ENCODE results near the gene NKX3-2.

DNA sequence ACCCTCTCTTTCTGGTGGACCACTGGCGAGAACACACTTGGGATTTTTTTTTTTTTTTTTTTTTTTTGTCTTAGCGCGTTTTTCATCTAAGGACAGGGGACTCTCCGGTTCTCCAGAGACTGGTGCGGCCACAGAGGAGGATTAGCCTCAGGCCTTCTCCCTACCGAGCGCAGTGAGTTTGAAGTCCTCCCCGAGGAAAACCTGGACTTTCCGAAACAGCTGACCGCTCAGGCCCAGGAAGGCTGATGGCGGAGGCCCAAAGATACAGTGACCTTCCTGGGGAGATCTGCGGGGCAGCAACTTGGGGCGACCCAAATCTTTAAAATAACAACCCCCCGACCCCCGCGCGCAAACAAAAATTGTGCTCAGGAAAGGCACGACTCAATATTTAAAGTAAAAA, 9.2 kb downstream of the NKX3-2 start:
- TF ChIP-seq EZH2 (IDR thresholded peaks at IDR 0.05), result no peak
- TF ChIP-seq, protein P1, sequence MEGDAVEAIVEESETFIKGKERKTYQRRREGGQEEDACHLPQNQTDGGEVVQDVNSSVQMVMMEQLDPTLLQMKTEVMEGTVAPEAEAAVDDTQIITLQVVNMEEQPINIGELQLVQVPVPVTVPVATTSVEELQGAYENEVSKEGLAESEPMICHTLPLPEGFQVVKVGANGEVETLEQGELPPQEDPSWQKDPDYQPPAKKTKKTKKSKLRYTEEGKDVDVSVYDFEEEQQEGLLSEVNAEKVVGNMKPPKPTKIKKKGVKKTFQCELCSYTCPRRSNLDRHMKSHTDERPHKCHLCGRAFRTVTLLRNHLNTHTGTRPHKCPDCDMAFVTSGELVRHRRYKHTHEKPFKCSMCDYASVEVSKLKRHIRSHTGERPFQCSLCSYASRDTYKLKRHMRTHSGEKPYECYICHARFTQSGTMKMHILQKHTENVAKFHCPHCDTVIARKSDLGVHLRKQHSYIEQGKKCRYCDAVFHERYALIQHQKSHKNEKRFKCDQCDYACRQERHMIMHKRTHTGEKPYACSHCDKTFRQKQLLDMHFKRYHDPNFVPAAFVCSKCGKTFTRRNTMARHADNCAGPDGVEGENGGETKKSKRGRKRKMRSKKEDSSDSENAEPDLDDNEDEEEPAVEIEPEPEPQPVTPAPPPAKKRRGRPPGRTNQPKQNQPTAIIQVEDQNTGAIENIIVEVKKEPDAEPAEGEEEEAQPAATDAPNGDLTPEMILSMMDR (IDR thresholded peaks at IDR 0.05), result no peak

All from neural progenitor cell (in vitro differentiated cells).